Cardiac fibroblast (primary cell): ENCODE measurements around the gene IFNA4.
A peak's percentile ranks its signal among the peaks of the same experiment; 100 is the strongest.
"Not testable (repeated sequence)": the region's sequence is repeated elsewhere in the genome, so short reads cannot be mapped to it uniquely, and the experiment has no call there.

Experiments
- DNase-seq, 2 donors: peaks; one replicate each; pipeline versions ENCODE4 v3.0.0 to v3.0.0-alpha.2; 2010; ENCODE audit warnings: low read depth in 2 of 2
- H3K4me3 ChIP-seq, 2 donors: replicated peaks in 1 of 2; 1 replicate in 1 of 2; 2 replicates in 1 of 2; pipeline ENCODE4 v1.5.1; 2011; ENCODE audit warnings: low read depth in 2 of 2, low read length in 2 of 2, mild to moderate bottlenecking in 2 of 2, moderate library complexity in 1 of 2
- CTCF ChIP-seq: IDR thresholded peaks from one replicate; pipeline ENCODE4 v1.5.1; 2011; ENCODE audit warnings: low read depth, mild to moderate bottlenecking, low read length, inconsistent platforms

The IFNA4 gene

GRCh38 chr9:21210311-21210710 lies 22.9 kb upstream of the IFNA4 start:
- H3K4me3 ChIP-seq = no peak overlapping the region
- TF ChIP-seq CTCF = no peak
- DNase-seq = no peak

DNA sequence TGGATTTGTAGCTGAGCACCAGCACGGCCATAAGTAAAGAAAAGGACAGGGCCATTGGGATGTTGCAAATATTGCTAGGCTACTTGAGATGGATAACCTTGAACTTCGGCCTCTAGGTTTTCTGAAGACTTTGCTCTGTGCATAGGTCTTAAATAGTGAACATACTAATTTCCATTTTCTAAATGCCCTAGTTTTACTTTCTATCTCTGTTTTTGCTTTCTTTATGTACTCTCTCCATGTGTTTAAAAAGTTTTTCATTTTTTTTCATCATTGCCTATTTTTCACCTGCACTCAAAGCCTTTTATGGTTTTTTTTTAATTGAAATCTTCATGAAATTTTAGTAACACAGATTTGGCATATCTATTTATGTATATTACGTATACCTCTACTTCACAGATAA lies 19.7 kb upstream of the IFNA4 start, which contains the start of gene IFNA10:
IFNA10 (minus strand) TSS at position 101 of the 400 bp plus-strand sequence; CDS start at position 55, 46 bp downstream.
- DNase-seq, H3K4me3 ChIP-seq: not testable (repeated sequence)

DNA sequence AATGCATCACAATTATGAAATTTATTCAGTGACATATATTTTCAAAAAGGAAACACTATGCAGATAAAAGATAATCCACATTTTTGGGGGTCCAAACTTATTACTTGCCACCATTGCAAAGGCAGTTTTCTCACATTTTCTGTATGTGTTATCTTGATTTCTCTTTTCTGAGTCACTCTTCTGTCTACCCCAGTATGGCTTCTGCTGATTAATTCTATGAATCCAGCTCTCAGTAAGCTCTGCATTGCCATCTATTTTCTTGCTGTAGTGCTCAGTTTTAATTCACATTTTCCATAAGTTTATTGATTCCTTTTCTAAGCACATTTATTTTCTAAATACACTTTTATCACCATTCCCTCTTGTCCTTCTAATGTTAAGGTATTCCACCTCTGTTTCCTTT lies 17.8 kb upstream of the IFNA4 start:
- TF ChIP-seq CTCF = no peak
- no peak overlapping the region for H3K4me3 ChIP-seq
- no peak for DNase-seq

- not testable (repeated sequence) for DNase-seq
Observed at GRCh38 chr9:21202105-21202504, 14.7 kb upstream of the IFNA4 start, which contains the start of gene IFNA7. Gene IFNA7 (minus strand): TSS chr9:21202205. CDS start chr9:21202165, 40 bp downstream.

GRCh38 chr9:21194867-21195776 lies 7.7 kb upstream of the IFNA4 start:
- H3K4me3 ChIP-seq = not testable (repeated sequence)
- TF ChIP-seq CTCF = peak; percentile 54
- peak; percentile 11 to 33 for DNase-seq

More at GRCh38 chr9:21202105-21202504, 14.7 kb upstream of the IFNA4 start, which contains the start of gene IFNA7:
- H3K4me3 ChIP-seq = not testable (repeated sequence)

- H3K4me3 ChIP-seq = not testable (repeated sequence)
- peak; percentile 39 for TF ChIP-seq CTCF
- peak; percentile 10 to 32 for DNase-seq
Observed at GRCh38 chr9:21182810-21183736, 4.3 kb downstream of the IFNA4 start.

GRCh38 chr9:21174671-21175070 lies 12.7 kb downstream of the IFNA4 start:
- no peak overlapping the region for H3K4me3 ChIP-seq
- peak in 1 of 2 donors; percentile 23 for DNase-seq
- TF ChIP-seq CTCF = no peak
